Gastrocnemius medialis (tissue), 4 donors: ENCODE results near the gene EIF3I. TPM values are rescaled to one million over a fixed set of nuclear protein-coding genes. Genes with fewer than 3 reads are reported as not detected.
A peak's percentile ranks its signal among the peaks of the same experiment; 100 is the strongest.

Experiments used
- ATAC-seq, 2 donors: fragments of 150-250 bp; one replicate each; pipeline ENCODE4 v1.9.1; 2016
- DNase-seq, 2 donors: peaks; one replicate each; pipeline ENCODE4 v3.0.0-alpha.2; 2019
- H3K27ac ChIP-seq, 4 donors: fragments of 200-600 bp; sonication (generic); 1 replicate in 1 of 4; 2 replicates in 3 of 4; pipeline ENCODE4 v1.5.1; 2016 to 2018; ENCODE audit warnings: mild to moderate bottlenecking in 2 of 4, moderate library complexity in 1 of 4
- H3K27me3 ChIP-seq, 3 donors: fragments of 200-600 bp; sonication (generic) in 2 of 3; 1 replicate in 1 of 3; 2 replicates in 2 of 3; pipeline versions ENCODE4 v1.5.1 to v1.6.0; 2016 to 2019; ENCODE audit warnings: mild to moderate bottlenecking in 1 of 3, moderate library complexity in 1 of 3
- H3K36me3 ChIP-seq, 2 donors: fragments of 200-600 bp; sonication (generic) in 1 of 2; one replicate each; pipeline ENCODE4 v1.5.1; 2017 to 2018
- H3K4me1 ChIP-seq, 2 donors: fragments of 200-600 bp; sonication (generic) in 1 of 2; one replicate each; pipeline ENCODE4 v1.5.1; 2016 to 2017; ENCODE audit warnings: mild to moderate bottlenecking in 2 of 2
- H3K4me3 ChIP-seq, 4 donors: fragments of 200-600 bp; sonication (generic) in 3 of 4; 1 replicate in 1 of 4; 2 replicates in 3 of 4; pipeline ENCODE4 v1.5.1; 2016 to 2019; ENCODE audit warnings: mild to moderate bottlenecking in 2 of 4
- H3K9me3 ChIP-seq, 3 donors: fragments of 200-600 bp; sonication (generic) in 2 of 3; 1 replicate in 1 of 3; 2 replicates in 2 of 3; pipeline ENCODE4 v1.5.1; 2016 to 2019
- CTCF ChIP-seq, 5 experiments: fragments of 450-650 bp in 3 of 5; fragments of 200-600 bp in 2 of 5; sonication (generic) in 2 of 5; IDR thresholded peaks in 4 of 5; conservative IDR thresholded peaks in 1 of 5; 1 replicate in 4 of 5; 2 replicates in 1 of 5; pipeline ENCODE4 v1.5.1; 2016 to 2019; ENCODE audit warnings: antibody characterized with exemption in 5 of 5, mild to moderate bottlenecking in 3 of 5, moderate library complexity in 3 of 5
- POLR2A ChIP-seq, 2 donors: fragments of 450-650 bp; IDR thresholded peaks; one replicate each; pipeline ENCODE4 v1.6.1; 2017; ENCODE audit warnings: antibody characterized with exemption in 2 of 2, mild to moderate bottlenecking in 2 of 2, moderate library complexity in 2 of 2
- in situ Hi-C, 4 donors: fragments of 200-750 bp; cut with MboI; loops; one replicate each; pipeline versions ENCODE4 v1.15.0 to v1.8.0; 2017; ENCODE audit warnings: low sequenced_read_pairs in 4 of 4
- intact Hi-C: fragments of 100-400 bp; cut with DNase I; formaldehyde crosslinking; loops from one replicate; pipeline ENCODE4 v1.15.1; 2023; ENCODE audit warnings: low total_unique reads
- total RNA-seq, 4 donors: library from RNA; depleted of rRNA; stranded (reverse); fragments of >200 nt; gene quantifications; one replicate each; pipeline versions ENCODE4 v1.1.0 to v1.2.3, GENCODE V29; 2016

EIF3I gene
- total RNA-seq, 4 donors from 2014 or later, result 211 to 294 (median 245) TPM

- Histone ChIP-seq H3K36me3 (peaks cover 0 to 64% of the 10 kb centered on the region in 2 donors), H3K4me1 (no peaks in the 10 kb centered on the region), H3K27me3 (no peaks in the 10 kb centered on the region), H3K9me3 (no peaks in the 10 kb centered on the region), H3K27ac (no peak overlapping the region), H3K4me3 (no peak overlapping the region)
- no peak for ATAC-seq
- in situ Hi-C loops, result no loop called here
- no peak for DNase-seq
- intact Hi-C loops, result no loop called here
- TF ChIP-seq CTCF (IDR thresholded peaks at IDR 0.05 in 4 of 5, conservative IDR thresholded peaks at IDR 0.05 in 1 of 5) (no peak), POLR2A (IDR thresholded peaks at IDR 0.05) (no peak)
Observed at GRCh38 chr1:32231843-32232432, 9.7 kb downstream of the EIF3I start.

- Histone ChIP-seq H3K9me3 (no peaks in the 10 kb centered on the region), H3K36me3 (peaks cover 0 to 56% of the 10 kb centered on the region in 2 donors), H3K27me3 (no peaks in the 10 kb centered on the region), H3K27ac (no peak overlapping the region), H3K4me3 (no peak overlapping the region), H3K4me1 (no peaks in the 10 kb centered on the region)
- ATAC-seq (no peak), DNase-seq (no peak)
- intact Hi-C loops, result no loop called here
- in situ Hi-C loops, result no loop called here
- TF ChIP-seq CTCF (IDR thresholded peaks at IDR 0.05 in 4 of 5, conservative IDR thresholded peaks at IDR 0.05 in 1 of 5) (no peak), POLR2A (IDR thresholded peaks at IDR 0.05) (no peak)
Observed at GRCh38 chr1:32232558-32233304, 10.5 kb downstream of the EIF3I start.

GRCh38 chr1:32234792-32235191, 12.6 kb downstream of the EIF3I start:
- H3K27ac ChIP-seq, result peak overlapping the region in 1 of 4 donors; percentile 62
- in situ Hi-C loops (no loop called here), intact Hi-C loops (no loop called here)
- DNase-seq (peak in 1 of 2 donors; percentile 32), ATAC-seq (peak; percentile 50 to 57)
- no peak overlapping the region for H3K4me3 ChIP-seq
- peaks cover 0 to 35% of the 10 kb centered on the region in 2 donors for H3K36me3 ChIP-seq
- no peaks in the 10 kb centered on the region for H3K9me3 ChIP-seq
- H3K27me3 ChIP-seq, result no peaks in the 10 kb centered on the region
- TF ChIP-seq POLR2A (IDR thresholded peaks at IDR 0.05) (no peak), CTCF (IDR thresholded peaks at IDR 0.05 in 4 of 5, conservative IDR thresholded peaks at IDR 0.05 in 1 of 5) (no peak)
- no peaks in the 10 kb centered on the region for H3K4me1 ChIP-seq

GRCh38 chr1:32239337-32239736, 17.1 kb downstream of the EIF3I start:
- H3K36me3 ChIP-seq, result no peaks in the 10 kb centered on the region
- TF ChIP-seq CTCF (IDR thresholded peaks at IDR 0.05 in 4 of 5, conservative IDR thresholded peaks at IDR 0.05 in 1 of 5), result no peak
- TF ChIP-seq POLR2A (IDR thresholded peaks at IDR 0.05), result no peak
- H3K9me3 ChIP-seq, result no peaks in the 10 kb centered on the region
- in situ Hi-C loops (no loop called here), intact Hi-C loops (no loop called here)
- H3K4me3 ChIP-seq, result no peak overlapping the region
- peaks cover 8 to 10% of the 10 kb centered on the region in 2 donors for H3K4me1 ChIP-seq
- ATAC-seq (no peak), DNase-seq (no peak)
- H3K27me3 ChIP-seq, result no peaks in the 10 kb centered on the region
- peak overlapping the region in 2 of 4 donors; percentile 71 for H3K27ac ChIP-seq
